Endothelial cell of umbilical vein (primary cell): ENCODE data around the gene NUAK1. TPM values are rescaled to one million over a fixed set of nuclear protein-coding genes. Genes with fewer than 3 reads are reported as not detected.

Source experiments
- BruUV-seq: library from RNA; stranded (reverse); fragments of 400-500 nt; replicated peaks from 2 replicates; lab custom pipeline; 2021; lab: Mats Ljungman, UMichigan
- CTCF ChIA-PET: fragments of 300-600, 350-600 bp; sonication (Branson Sonifier 250); formaldehyde crosslinking; loops from one replicate; lab custom pipeline; 2021; ENCODE audit warnings: antibody characterized with exemption, inconsistent platforms; lab: Charles Lee
- POLR2A ChIA-PET: fragments of 300-600, 350-600 bp; sonication (Branson Sonifier 250); formaldehyde crosslinking; loops from one replicate; lab custom pipeline; 2021; ENCODE audit warnings: antibody characterized with exemption, inconsistent platforms; lab: Charles Lee
- DNase-seq: peaks from one replicate; pipeline ENCODE4 v3.0.0-alpha.2; 2011; ENCODE audit warnings: low read depth, low spot score
- FAIRE-seq: peaks from 2 replicates; lab custom pipeline; 2011; peaks lifted over from hg19 to GRCh38; lab: Jason Lieb, UNC
- H2AFZ ChIP-seq: 2 replicates; pipeline ENCODE4 v1.6.0; 2012; ENCODE audit warnings: low read depth, low read length, control low read depth, inconsistent platforms
- H3K27ac ChIP-seq: 2 replicates; pipeline ENCODE4 v1.5.1; 2011; ENCODE audit warnings: low read depth, mild to moderate bottlenecking, control low read depth, low read length, moderate library complexity; ENCODE audit not compliant: insufficient read depth
- H3K27me3 ChIP-seq, 2 experiments: 2 replicates each; pipeline versions ENCODE4 v1.6.0 to v1.6.1; 2011; ENCODE audit warnings: low read length in 2 of 2, mixed read lengths in 1 of 2; ENCODE audit not compliant: control insufficient read depth in 2 of 2, insufficient read depth in 2 of 2
- H3K36me3 ChIP-seq, 2 experiments: 2 replicates in 1 of 2; 3 replicates in 1 of 2; pipeline ENCODE4 v1.5.1; 2011; ENCODE audit warnings: low read length in 2 of 2, mild to moderate bottlenecking in 1 of 2, moderate library complexity in 1 of 2; ENCODE audit not compliant: control insufficient read depth in 2 of 2, insufficient read depth in 2 of 2; ENCODE audit errors: extremely low read depth in 1 of 2
- H3K4me1 ChIP-seq: 3 replicates; pipeline ENCODE4 v1.5.1; 2011; ENCODE audit warnings: mild to moderate bottlenecking, low read length; ENCODE audit not compliant: control insufficient read depth, insufficient read depth; ENCODE audit errors: extremely low read depth
- H3K4me2 ChIP-seq: 2 replicates; pipeline ENCODE4 v1.6.1; 2011; ENCODE audit warnings: low read length, control low read depth, mixed read lengths; ENCODE audit not compliant: insufficient read depth
- H3K4me3 ChIP-seq, 3 experiments: fragments of 200-600 bp in 1 of 3; sonication (generic), shearing (Covaris generic) in 1 of 3; replicated peaks in 1 of 3; 2 replicates each; pipeline ENCODE4 v1.5.1; 2011 to 2016; ENCODE audit warnings: control low read depth in 3 of 3, low read length in 3 of 3, mild to moderate bottlenecking in 2 of 3, inconsistent platforms in 1 of 3, low read depth in 1 of 3, moderate library complexity in 1 of 3; ENCODE audit not compliant: insufficient read depth in 1 of 3
- H3K79me2 ChIP-seq: 2 replicates; pipeline ENCODE4 v1.6.0; 2012; ENCODE audit warnings: low read length, inconsistent platforms; ENCODE audit not compliant: control insufficient read depth, insufficient read depth
- H3K9ac ChIP-seq: replicated peaks from 2 replicates; pipeline ENCODE3; 2011; ENCODE audit warnings: low read length, control low read depth; ENCODE audit not compliant: insufficient read depth; ENCODE audit errors: extremely low read depth
- H3K9me1 ChIP-seq: replicated peaks from 3 replicates; pipeline ENCODE4 v1.6.0; 2011; ENCODE audit warnings: mild to moderate bottlenecking, low read length; ENCODE audit not compliant: control insufficient read depth, insufficient read depth; ENCODE audit errors: extremely low read depth
- H3K9me3 ChIP-seq: replicated peaks from 2 replicates; pipeline ENCODE4 v1.5.1; 2012; ENCODE audit warnings: low read length, inconsistent platforms; ENCODE audit not compliant: control insufficient read depth, insufficient read depth
- H4K20me1 ChIP-seq: replicated peaks from 2 replicates; pipeline ENCODE3; 2011; ENCODE audit warnings: mild to moderate bottlenecking, low read length; ENCODE audit not compliant: control insufficient read depth, insufficient read depth; ENCODE audit errors: extremely low read depth
- CTCF ChIP-seq, 2 donors: IDR thresholded peaks; 1 replicate in 1 of 2; 2 replicates in 1 of 2; pipeline ENCODE4 v1.5.1; 2011; ENCODE audit warnings: low read length in 2 of 2, mild to moderate bottlenecking in 2 of 2, moderate library complexity in 2 of 2, control low read depth in 1 of 2, inconsistent platforms in 1 of 2, low read depth in 1 of 2; ENCODE audit not compliant: insufficient read depth in 1 of 2; ENCODE audit errors: extremely low read depth in 1 of 2
- EZH2 ChIP-seq: IDR thresholded peaks from 2 replicates; pipeline ENCODE4 v1.6.1; 2012; ENCODE audit warnings: borderline replicate concordance, low read depth, mild to moderate bottlenecking, moderate library complexity, low read length, inconsistent platforms; ENCODE audit not compliant: severe bottlenecking
- FOS ChIP-seq: IDR thresholded peaks from 2 replicates; pipeline ENCODE4 v1.6.1; 2011; ENCODE audit warnings: mild to moderate bottlenecking, low read length, moderate library complexity, borderline replicate concordance; ENCODE audit not compliant: insufficient read depth
- GATA2 ChIP-seq: IDR thresholded peaks from 2 replicates; pipeline ENCODE4 v1.7.0; 2011; ENCODE audit warnings: low read depth, mild to moderate bottlenecking, moderate library complexity, mixed read lengths, low read length; ENCODE audit not compliant: insufficient read length, insufficient read depth
- JUN ChIP-seq: IDR thresholded peaks from 2 replicates; pipeline ENCODE4 v1.6.1; 2011; ENCODE audit warnings: borderline replicate concordance, low read depth; ENCODE audit not compliant: insufficient read length, insufficient read depth
- MAX ChIP-seq: IDR thresholded peaks from 2 replicates; pipeline ENCODE4 v1.6.1; 2011; ENCODE audit not compliant: insufficient read depth, insufficient read length
- MYC ChIP-seq: IDR thresholded peaks from one replicate; pipeline ENCODE4 v1.6.1; 2011; ENCODE audit warnings: mild to moderate bottlenecking, low read depth, low read length
- POLR2A ChIP-seq: IDR thresholded peaks from 2 replicates; pipeline ENCODE4 v1.6.1; 2012; ENCODE audit warnings: low read depth, mild to moderate bottlenecking, control low read depth, low read length
- POLR2AphosphoS5 ChIP-seq: IDR thresholded peaks from 2 replicates; pipeline ENCODE4 v1.6.1; 2012; ENCODE audit warnings: low read depth, mild to moderate bottlenecking, control low read depth, low read length, moderate library complexity; ENCODE audit not compliant: insufficient read depth
- dilution Hi-C: fragments of 300-500 bp; cut with MboI; formaldehyde crosslinking; loops from one replicate; pipeline ENCODE4 v1.15.0; 2019; ENCODE audit warnings: low sequenced_read_pairs; ENCODE audit not compliant: extremely low pct_ligation_motif_present
- intact Hi-C: fragments of 100-400 bp; cut with micrococcal nuclease; formaldehyde crosslinking; loops from one replicate; pipeline ENCODE4 v1.10.0; 2022
- polyA plus RNA-seq, 4 experiments: library from polyadenylated mRNA; depleted of rRNA in 3 of 4; stranded (reverse) in 3 of 4; unstranded in 1 of 4; fragments of >200 nt; gene quantifications; 2 replicates each; pipeline versions ENCODE4 v1.2.1 to v1.2.3, GENCODE V29; 2011 to 2012; ENCODE audit warnings: missing spikeins in 1 of 4
- total RNA-seq: library from RNA; stranded (reverse); gene quantifications from 2 replicates; pipeline ENCODE4 v1.2.3, GENCODE V29; 2021

NUAK1 gene
- total and polyA plus RNA-seq, 2 donors (not counting 3 experiments of a cell fraction or from before 2014, with no cell fraction given), result 34.2 to 39.7 TPM

GRCh38 chr12:106020736-106021135 is 118.0 kb downstream of the NUAK1 start:
- FAIRE-seq (no peak), DNase-seq (peak; percentile 30)
- H3K4me2 ChIP-seq, result peak overlapping the region; percentile 83
- no peaks in the 10 kb centered on the region for H3K9me3 ChIP-seq
- no peaks in the 10 kb centered on the region for H3K27me3 ChIP-seq
- TF ChIP-seq GATA2 (no peak), POLR2AphosphoS5 (no peak), EZH2 (no peak), MAX (no peak), MYC (no peak), POLR2A (no peak), JUN (no peak), CTCF (IDR thresholded peaks at IDR 0.05; ENCODE audit: extremely low read depth in 1 of 2, insufficient read depth in 1 of 2, low read depth in 1 of 2, low read length in 2 of 2) (no peak), FOS (no peak)
- intact Hi-C loops (loop anchor here (1.0 to 5.0 kb wide), 3 partner anchors 10 to 86 kb away; no protein-coding TSS in a partner anchor), dilution Hi-C loops (no loop called here)
- no TSS peak for BruUV-seq
- H3K79me2 ChIP-seq, result no peaks in the 10 kb centered on the region
- peaks cover 22% of the 10 kb centered on the region for H3K4me1 ChIP-seq
- no peak overlapping the region for H3K4me3 ChIP-seq
- H3K27ac ChIP-seq, result peak overlapping the region; percentile 67
- H3K9ac ChIP-seq, result no peak overlapping the region
- H4K20me1 ChIP-seq, result no peaks in the 10 kb centered on the region
- ChIA-PET CTCF (interaction anchor here (0.7 to 1.4 kb wide), 4 partner anchors 12 to 314 kb away, joined by 3 to 5 read pairs (median 3); no protein-coding TSS in a partner anchor), POLR2A (interaction anchor here (1.4 to 1.5 kb wide), 2 partner anchors 10 to 71 kb away, joined by 4 read pairs; no protein-coding TSS in a partner anchor)
- no peaks in the 10 kb centered on the region for H3K36me3 ChIP-seq
- H3K9me1 ChIP-seq, result no peaks in the 10 kb centered on the region
- no peak overlapping the region for H2AFZ ChIP-seq
